ENCODE results near the gene CCNB2. TPM values are rescaled to one million over a fixed set of nuclear protein-coding genes. Genes with fewer than 3 reads are reported as not detected.
A peak's percentile ranks its signal among the peaks of the same experiment; 100 is the strongest.

The CCNB2 gene
- polyA plus RNA-seq, 1 of the 3 experiments (the other 2 are of a cell fraction), result 46.6 TPM

GRCh38 chr15:59137566-59137965 is 32.6 kb downstream of the CCNB2 start:
- no peak overlapping the region for H3K9ac ChIP-seq
- H3K4me3 ChIP-seq (ENCODE audit: low read depth in 2 of 2, low read length in 1 of 2), result no peak overlapping the region
- WGBS (ENCODE audit: low lambda C conversion rate), result 79% methylated on average over 2 of the region's 2 CpGs
- no peaks in the 10 kb centered on the region for H3K9me3 ChIP-seq
- no peak overlapping the region for H3K4me2 ChIP-seq
- H3K36me3 ChIP-seq (replicated peaks in 1 of 2; ENCODE audit: control insufficient read depth in 1 of 2, insufficient read depth in 2 of 2, low read length in 1 of 2), result peaks cover 36 to 59% of the 10 kb centered on the region in 2 experiments
- H3F3A ChIP-seq (replicated peaks; ENCODE audit: insufficient read depth), result peaks cover 6% of the 10 kb centered on the region
- DNase-seq, result no peak
- no peaks in the 10 kb centered on the region; the same call in 1 of the 2 replicates for H4K20me1 ChIP-seq (ENCODE audit: insufficient read depth)
- CTCF ChIA-PET, result interaction anchor here (1.2 to 1.8 kb wide), 6 partner anchors 11 to 355 kb away, joined by 4 to 9 read pairs (median 6); no protein-coding TSS in a partner anchor
- POLR2A ChIA-PET, result no interaction called here
- no peak overlapping the region for H2AFZ ChIP-seq (ENCODE audit: low read depth)
- H3K9me2 ChIP-seq, result no peaks in the 10 kb centered on the region
- H3K4me1 ChIP-seq (ENCODE audit: control insufficient read depth in 1 of 2, insufficient read depth in 2 of 2, low read depth in 1 of 2, low read length in 1 of 2), result no peaks in the 10 kb centered on the region
- no peaks in the 10 kb centered on the region for H3K27me3 ChIP-seq (ENCODE audit: insufficient read depth)
- H3K79me2 ChIP-seq (ENCODE audit: insufficient read depth), result no peaks in the 10 kb centered on the region
- TF ChIP-seq, protein P1, sequence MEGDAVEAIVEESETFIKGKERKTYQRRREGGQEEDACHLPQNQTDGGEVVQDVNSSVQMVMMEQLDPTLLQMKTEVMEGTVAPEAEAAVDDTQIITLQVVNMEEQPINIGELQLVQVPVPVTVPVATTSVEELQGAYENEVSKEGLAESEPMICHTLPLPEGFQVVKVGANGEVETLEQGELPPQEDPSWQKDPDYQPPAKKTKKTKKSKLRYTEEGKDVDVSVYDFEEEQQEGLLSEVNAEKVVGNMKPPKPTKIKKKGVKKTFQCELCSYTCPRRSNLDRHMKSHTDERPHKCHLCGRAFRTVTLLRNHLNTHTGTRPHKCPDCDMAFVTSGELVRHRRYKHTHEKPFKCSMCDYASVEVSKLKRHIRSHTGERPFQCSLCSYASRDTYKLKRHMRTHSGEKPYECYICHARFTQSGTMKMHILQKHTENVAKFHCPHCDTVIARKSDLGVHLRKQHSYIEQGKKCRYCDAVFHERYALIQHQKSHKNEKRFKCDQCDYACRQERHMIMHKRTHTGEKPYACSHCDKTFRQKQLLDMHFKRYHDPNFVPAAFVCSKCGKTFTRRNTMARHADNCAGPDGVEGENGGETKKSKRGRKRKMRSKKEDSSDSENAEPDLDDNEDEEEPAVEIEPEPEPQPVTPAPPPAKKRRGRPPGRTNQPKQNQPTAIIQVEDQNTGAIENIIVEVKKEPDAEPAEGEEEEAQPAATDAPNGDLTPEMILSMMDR (IDR thresholded peaks at IDR 0.05), result no peak
- TF ChIP-seq SIN3A (IDR thresholded peaks at IDR 0.05; ENCODE audit: borderline replicate concordance, low read depth, low read length) (no peak), GATA2 (CRISPR knock-in tag; IDR thresholded peaks at IDR 0.05) (no peak), FOXJ3 (CRISPR knock-in tag; IDR thresholded peaks at IDR 0.05) (no peak), MAX (IDR thresholded peaks at IDR 0.05; ENCODE audit: low read depth) (no peak)
- H3K27ac ChIP-seq (ENCODE audit: low read depth in 2 of 2, low read length in 1 of 2), result no peak overlapping the region

- CTCF ChIA-PET, result interaction anchor here (0.7 to 1.8 kb wide), 9 partner anchors 10 to 393 kb away, joined by 3 to 9 read pairs (median 5); no protein-coding TSS in a partner anchor
- Histone ChIP-seq H3K9me2 (no peaks in the 10 kb centered on the region), H3K27me3 (ENCODE audit: insufficient read depth) (no peaks in the 10 kb centered on the region), H3K79me2 (ENCODE audit: insufficient read depth) (no peaks in the 10 kb centered on the region), H3F3A (replicated peaks; ENCODE audit: insufficient read depth) (peaks cover 6% of the 10 kb centered on the region), H3K9ac (no peak overlapping the region), H3K4me2 (no peak overlapping the region), H3K9me3 (no peaks in the 10 kb centered on the region), H3K27ac (ENCODE audit: low read depth in 2 of 2, low read length in 1 of 2) (no peak overlapping the region), H4K20me1 (ENCODE audit: insufficient read depth) (no peaks in the 10 kb centered on the region; the same call in 1 of the 2 replicates), H3K4me1 (ENCODE audit: control insufficient read depth in 1 of 2, insufficient read depth in 2 of 2, low read depth in 1 of 2, low read length in 1 of 2) (no peaks in the 10 kb centered on the region), H3K4me3 (ENCODE audit: low read depth in 2 of 2, low read length in 1 of 2) (no peak overlapping the region), H3K36me3 (replicated peaks in 1 of 2; ENCODE audit: control insufficient read depth in 1 of 2, insufficient read depth in 2 of 2, low read length in 1 of 2) (peaks cover 30 to 56% of the 10 kb centered on the region in 2 experiments), H2AFZ (ENCODE audit: low read depth) (no peak overlapping the region)
- POLR2A ChIA-PET, result no interaction called here
- 74% methylated on average over 7 of the region's 7 CpGs for WGBS (ENCODE audit: low lambda C conversion rate)
- TF ChIP-seq ZBTB33 (IDR thresholded peaks at IDR 0.05; ENCODE audit: borderline replicate concordance, low read depth) (no peak), MAX (IDR thresholded peaks at IDR 0.05; ENCODE audit: low read depth) (no peak), RAD21 (IDR thresholded peaks at IDR 0.05; ENCODE audit: low read length) (peak; percentile 50), SMC3 (IDR thresholded peaks at IDR 0.05; ENCODE audit: low read depth, low read length) (peak; percentile 56), USF1 (IDR thresholded peaks at IDR 0.05; ENCODE audit: borderline replicate concordance, low read depth) (no peak), YY1 (IDR thresholded peaks at IDR 0.05; ENCODE audit: low read depth) (peak; percentile 35; the same call in 1 of the 2 replicates)
- TF ChIP-seq, protein P1 (IDR thresholded peaks at IDR 0.05), result peak; percentile 69
- peak; percentile 72 for DNase-seq
These were observed 33.3 kb downstream of the CCNB2 start for GRCh38 chr15:59138243-59138642.
